GM12878 (cell line): ENCODE data around the gene CD101. TPM values are rescaled to one million over a fixed set of nuclear protein-coding genes. Genes with fewer than 3 reads are reported as not detected.

Source experiments
- ATAC-seq: fragments of 200-7000 bp; cut with Tn5 transposase; 3 replicates; pipeline ENCODE4 v1.9.1; 2020; ENCODE audit warnings: mild to moderate bottlenecking, moderate library complexity
- BruUV-seq: library from RNA; stranded (reverse); fragments of 400-500 nt; replicated peaks from 2 replicates; lab custom pipeline; 2021; lab: Mats Ljungman, UMichigan
- CTCF ChIA-PET: fragments of 300-600 bp; sonication (Branson Sonifier 250); formaldehyde crosslinking; extraction: SDS; loops from one replicate; lab custom pipeline; 2021; ENCODE audit warnings: inconsistent platforms; lab: Yijun Ruan, JAX
- POLR2A ChIA-PET: fragments of 350-600 bp; formaldehyde crosslinking; extraction: SDS; loops from one replicate; lab custom pipeline; 2021; ENCODE audit warnings: inconsistent platforms; lab: Charles Lee
- RAD21 ChIA-PET: fragments of 300-600 bp; sonication (Branson Sonifier 250); formaldehyde crosslinking; loops from one replicate; lab custom pipeline; 2023; ENCODE audit warnings: antibody characterized with exemption; ENCODE audit not compliant: unreplicated experiment; lab: Charles Lee
- SMC1A ChIA-PET: fragments of 300-600 bp; sonication (Branson Sonifier 250); formaldehyde crosslinking; loops from one replicate; lab custom pipeline; 2023; ENCODE audit not compliant: unreplicated experiment, uncharacterized antibody; lab: Charles Lee
- DNase-seq: peaks from one replicate; pipeline ENCODE4 v3.0.0-alpha.2; 2011; ENCODE audit warnings: low read depth, low spot score
- FAIRE-seq: peaks from 3 replicates; lab custom pipeline; 2011; peaks lifted over from hg19 to GRCh38; lab: Jason Lieb, UNC
- H2AFZ ChIP-seq: 2 replicates; pipeline ENCODE4 v1.6.0; 2011; ENCODE audit warnings: low read depth, low read length, control low read depth; ENCODE audit not compliant: control insufficient read depth
- H3K27ac ChIP-seq: 2 replicates; pipeline ENCODE4 v1.5.1; 2011; ENCODE audit warnings: control low read depth; ENCODE audit not compliant: control insufficient read depth, insufficient read depth
- H3K27me3 ChIP-seq, 2 experiments: replicated peaks in 1 of 2; 2 replicates each; pipeline versions ENCODE4 v1.6.0 to v1.6.1; 2011; ENCODE audit warnings: low read length in 1 of 2; ENCODE audit not compliant: control insufficient read depth in 2 of 2, insufficient read depth in 2 of 2
- H3K36me3 ChIP-seq, 2 experiments: 2 replicates each; pipeline ENCODE4 v1.5.1; 2011; ENCODE audit warnings: low read length in 1 of 2; ENCODE audit not compliant: control insufficient read depth in 2 of 2, insufficient read depth in 2 of 2
- H3K4me1 ChIP-seq: 2 replicates; pipeline ENCODE4 v1.6.1; 2011; ENCODE audit warnings: mild to moderate bottlenecking, low read length, moderate library complexity, mixed read lengths; ENCODE audit not compliant: control insufficient read depth, insufficient read depth
- H3K4me2 ChIP-seq: 2 replicates; pipeline ENCODE4 v1.6.0; 2011; ENCODE audit warnings: control low read depth; ENCODE audit not compliant: control insufficient read depth, insufficient read depth
- H3K4me3 ChIP-seq: fragments of 200-600 bp; sonication (generic); 2 replicates; pipeline ENCODE4 v1.5.1; 2016
- H3K79me2 ChIP-seq: 2 replicates; pipeline ENCODE4 v1.6.0; 2011; ENCODE audit warnings: low read length; ENCODE audit not compliant: control insufficient read depth, insufficient read depth
- H3K9ac ChIP-seq: 2 replicates; pipeline ENCODE4 v1.8.0; 2011; ENCODE audit warnings: low read length, control low read depth, mixed read lengths; ENCODE audit not compliant: control insufficient read depth, insufficient read depth
- H3K9me3 ChIP-seq: replicated peaks from 3 replicates; pipeline ENCODE4 v1.5.1; 2011; ENCODE audit warnings: mild to moderate bottlenecking, low read length; ENCODE audit not compliant: control insufficient read depth, insufficient read depth
- H4K20me1 ChIP-seq: 2 replicates; pipeline ENCODE4 v1.6.0; 2011; ENCODE audit not compliant: control insufficient read depth, insufficient read depth
- CHD1 ChIP-seq: IDR thresholded peaks from 2 replicates; pipeline ENCODE4 v1.6.1; 2012; ENCODE audit warnings: low read depth, low read length, improper control_type of control experiment
- CREM ChIP-seq: IDR thresholded peaks from 2 replicates; pipeline ENCODE4 v1.6.1; 2014; ENCODE audit warnings: antibody characterized with exemption, low read depth
- IKZF2 ChIP-seq, 2 experiments: fragments of 450-650 bp; IDR thresholded peaks; 2 replicates each; pipeline ENCODE4 v1.6.1; 2017; ENCODE audit warnings: mild to moderate bottlenecking in 2 of 2, moderate library complexity in 2 of 2
- IRF3 ChIP-seq: fragments of 450-650 bp; IDR thresholded peaks from 2 replicates; pipeline ENCODE4 v1.6.1; 2014; ENCODE audit warnings: mild to moderate bottlenecking
- IRF4 ChIP-seq: IDR thresholded peaks from 2 replicates; pipeline ENCODE4 v1.6.1; 2011; ENCODE audit warnings: low read depth, low read length
- KLF5 ChIP-seq: fragments of 450-650 bp; IDR thresholded peaks from 2 replicates; pipeline ENCODE4 v1.6.1; 2014; ENCODE audit warnings: mild to moderate bottlenecking; ENCODE audit not compliant: partially characterized antibody
- LARP7 ChIP-seq: fragments of 450-650 bp; IDR thresholded peaks from 2 replicates; pipeline ENCODE4 v1.6.1; 2017; ENCODE audit warnings: mild to moderate bottlenecking
- MEF2B ChIP-seq: fragments of 450-650 bp; IDR thresholded peaks from 2 replicates; pipeline ENCODE4 v1.6.1; 2018; ENCODE audit warnings: mild to moderate bottlenecking, moderate library complexity; ENCODE audit not compliant: partially characterized antibody, poor library complexity, severe bottlenecking
- WGBS: methylation state at CpG from one replicate; pipeline ENCODE4 v1.1.6; 2016; ENCODE audit warnings: low lambda C conversion rate; ENCODE audit not compliant: insufficient replicate concordance, insufficient coverage; ENCODE audit errors: missing lambda C conversion rate; 5-methylcytosine and 5-hydroxymethylcytosine counted together
- in situ Hi-C: fragments of 300-500 bp; cut with MboI; formaldehyde crosslinking; loops from 9 replicates; pipeline ENCODE4 v1.14.3; 2018; ENCODE audit warnings: mixed read lengths
- intact Hi-C: fragments of 100-400 bp; cut with micrococcal nuclease; formaldehyde crosslinking; loops from one replicate; pipeline ENCODE4 v1.14.2; 2022; ENCODE audit not compliant: unreplicated experiment
- polyA plus RNA-seq, 11 experiments: library from polyadenylated mRNA; depleted of rRNA in 4 of 11; unstranded in 6 of 11; stranded (reverse) in 5 of 11; fragments of >200 nt; fragmentation: Nextera tagmentation in 4 of 11; fragmentation: Illumina TruSeq in 1 of 11; extraction: Ambion mirVana in 4 of 11; extraction: Trizol in 1 of 11; gene quantifications; 1 replicate in 1 of 11; 2 replicates in 10 of 11; pipeline versions ENCODE4 v1.2.1 to v1.2.3, GENCODE V29; 2011 to 2016; ENCODE audit warnings: inconsistent platforms in 2 of 11, missing spikeins in 2 of 11, low read depth in 1 of 11
- total RNA-seq, 4 experiments: library from RNA; depleted of rRNA in 3 of 4; stranded (reverse); fragments of >200 nt in 3 of 4; fragmentation: Illumina TruSeq in 1 of 4; extraction: Trizol in 1 of 4; gene quantifications; 2 replicates each; pipeline versions ENCODE4 v1.2.1 to v1.2.3, GENCODE V29; 2013 to 2021
- TF ChIP-seq, protein P1 (sequence below): fragments of 450-650 bp; IDR thresholded peaks from 2 replicates; pipeline ENCODE4 v1.6.1; 2016; ENCODE audit warnings: mild to moderate bottlenecking
- TF ChIP-seq, protein P2 (sequence below): IDR thresholded peaks from 2 replicates; pipeline ENCODE4 v1.6.1; 2012; ENCODE audit warnings: low read length, inconsistent platforms
- TF ChIP-seq, protein P3 (sequence below): fragments of 450-650 bp; IDR thresholded peaks from 2 replicates; pipeline ENCODE4 v1.6.1; 2017; ENCODE audit warnings: mild to moderate bottlenecking, moderate library complexity

Gene CD101
- total and polyA plus RNA-seq, 10 of the 15 experiments (the other 5 are each of a cell fraction or from before 2014, with no cell fraction given) = 0.56 to 7.9 (median 2.9) TPM

DNA sequence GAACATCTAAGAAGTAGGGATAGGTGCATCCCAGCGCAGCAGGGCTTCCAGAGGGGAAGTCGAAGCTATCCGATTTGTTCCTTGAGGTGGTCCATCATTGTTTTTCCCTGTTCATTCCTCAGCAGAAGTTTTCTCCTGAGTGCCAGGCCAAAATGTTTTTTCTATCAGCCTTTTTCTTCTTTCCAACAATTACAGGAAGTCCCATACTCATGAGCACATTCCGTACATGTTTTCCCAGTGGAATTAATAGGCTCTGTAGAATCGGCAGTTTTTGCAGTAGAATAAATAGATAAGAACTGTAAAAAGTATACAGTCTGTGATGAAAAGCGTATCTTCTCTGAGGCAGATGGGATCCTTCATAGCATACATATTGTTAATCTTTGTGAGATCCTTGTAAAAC lies 24.8 kb downstream of the CD101 start:
- ChIA-PET POLR2A (no interaction called here), CTCF (no interaction called here)

GRCh38 chr1:117029685-117030084 lies 28.1 kb downstream of the CD101 start:
- no peaks in the 10 kb centered on the region for H3K79me2 ChIP-seq
- ChIA-PET SMC1A (interaction anchor here (1.0 to 1.5 kb wide), 2 partner anchors 23 to 29 kb away, joined by 3 to 5 read pairs; partner anchors contain the start of gene CD101), CTCF (no interaction called here), RAD21 (no interaction called here), POLR2A (no interaction called here)
- intact Hi-C loops = loop anchor here (2.0 kb wide), 1 partner anchor 21 kb away; no protein-coding TSS in a partner anchor
- no peak overlapping the region for H3K4me2 ChIP-seq
- no peaks in the 10 kb centered on the region for H4K20me1 ChIP-seq
- in situ Hi-C loops = no loop called here
- no peaks in the 10 kb centered on the region for H3K4me1 ChIP-seq
- H2AFZ ChIP-seq = no peak overlapping the region
- H3K36me3 ChIP-seq = no peaks in the 10 kb centered on the region
- H3K9ac ChIP-seq = no peak overlapping the region
- ATAC-seq = no peak
- WGBS = 94% methylated on average over 1 of the region's 1 CpG
- no peaks in the 10 kb centered on the region for H3K9me3 ChIP-seq
- H3K27me3 ChIP-seq = no peaks in the 10 kb centered on the region
- no peak for DNase-seq
- H3K27ac ChIP-seq = no peak overlapping the region
- no peak for FAIRE-seq
- BruUV-seq = no TSS peak
- H3K4me3 ChIP-seq = no peak overlapping the region
- TF ChIP-seq, protein P1, sequence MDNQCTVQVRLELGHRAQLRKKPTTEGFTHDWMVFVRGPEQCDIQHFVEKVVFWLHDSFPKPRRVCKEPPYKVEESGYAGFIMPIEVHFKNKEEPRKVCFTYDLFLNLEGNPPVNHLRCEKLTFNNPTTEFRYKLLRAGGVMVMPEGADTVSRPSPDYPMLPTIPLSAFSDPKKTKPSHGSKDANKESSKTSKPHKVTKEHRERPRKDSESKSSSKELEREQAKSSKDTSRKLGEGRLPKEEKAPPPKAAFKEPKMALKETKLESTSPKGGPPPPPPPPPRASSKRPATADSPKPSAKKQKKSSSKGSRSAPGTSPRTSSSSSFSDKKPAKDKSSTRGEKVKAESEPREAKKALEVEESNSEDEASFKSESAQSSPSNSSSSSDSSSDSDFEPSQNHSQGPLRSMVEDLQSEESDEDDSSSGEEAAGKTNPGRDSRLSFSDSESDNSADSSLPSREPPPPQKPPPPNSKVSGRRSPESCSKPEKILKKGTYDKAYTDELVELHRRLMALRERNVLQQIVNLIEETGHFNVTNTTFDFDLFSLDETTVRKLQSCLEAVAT = no peak
- no peak for TF ChIP-seq MEF2B
- TF ChIP-seq, protein P2, sequence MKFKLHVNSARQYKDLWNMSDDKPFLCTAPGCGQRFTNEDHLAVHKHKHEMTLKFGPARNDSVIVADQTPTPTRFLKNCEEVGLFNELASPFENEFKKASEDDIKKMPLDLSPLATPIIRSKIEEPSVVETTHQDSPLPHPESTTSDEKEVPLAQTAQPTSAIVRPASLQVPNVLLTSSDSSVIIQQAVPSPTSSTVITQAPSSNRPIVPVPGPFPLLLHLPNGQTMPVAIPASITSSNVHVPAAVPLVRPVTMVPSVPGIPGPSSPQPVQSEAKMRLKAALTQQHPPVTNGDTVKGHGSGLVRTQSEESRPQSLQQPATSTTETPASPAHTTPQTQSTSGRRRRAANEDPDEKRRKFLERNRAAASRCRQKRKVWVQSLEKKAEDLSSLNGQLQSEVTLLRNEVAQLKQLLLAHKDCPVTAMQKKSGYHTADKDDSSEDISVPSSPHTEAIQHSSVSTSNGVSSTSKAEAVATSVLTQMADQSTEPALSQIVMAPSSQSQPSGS = no peak
- TF ChIP-seq IRF3 = no peak
- no peak for TF ChIP-seq CREM
- no peak for TF ChIP-seq IKZF2 (IDR thresholded peaks at IDR 0.05)
- TF ChIP-seq, protein P3, sequence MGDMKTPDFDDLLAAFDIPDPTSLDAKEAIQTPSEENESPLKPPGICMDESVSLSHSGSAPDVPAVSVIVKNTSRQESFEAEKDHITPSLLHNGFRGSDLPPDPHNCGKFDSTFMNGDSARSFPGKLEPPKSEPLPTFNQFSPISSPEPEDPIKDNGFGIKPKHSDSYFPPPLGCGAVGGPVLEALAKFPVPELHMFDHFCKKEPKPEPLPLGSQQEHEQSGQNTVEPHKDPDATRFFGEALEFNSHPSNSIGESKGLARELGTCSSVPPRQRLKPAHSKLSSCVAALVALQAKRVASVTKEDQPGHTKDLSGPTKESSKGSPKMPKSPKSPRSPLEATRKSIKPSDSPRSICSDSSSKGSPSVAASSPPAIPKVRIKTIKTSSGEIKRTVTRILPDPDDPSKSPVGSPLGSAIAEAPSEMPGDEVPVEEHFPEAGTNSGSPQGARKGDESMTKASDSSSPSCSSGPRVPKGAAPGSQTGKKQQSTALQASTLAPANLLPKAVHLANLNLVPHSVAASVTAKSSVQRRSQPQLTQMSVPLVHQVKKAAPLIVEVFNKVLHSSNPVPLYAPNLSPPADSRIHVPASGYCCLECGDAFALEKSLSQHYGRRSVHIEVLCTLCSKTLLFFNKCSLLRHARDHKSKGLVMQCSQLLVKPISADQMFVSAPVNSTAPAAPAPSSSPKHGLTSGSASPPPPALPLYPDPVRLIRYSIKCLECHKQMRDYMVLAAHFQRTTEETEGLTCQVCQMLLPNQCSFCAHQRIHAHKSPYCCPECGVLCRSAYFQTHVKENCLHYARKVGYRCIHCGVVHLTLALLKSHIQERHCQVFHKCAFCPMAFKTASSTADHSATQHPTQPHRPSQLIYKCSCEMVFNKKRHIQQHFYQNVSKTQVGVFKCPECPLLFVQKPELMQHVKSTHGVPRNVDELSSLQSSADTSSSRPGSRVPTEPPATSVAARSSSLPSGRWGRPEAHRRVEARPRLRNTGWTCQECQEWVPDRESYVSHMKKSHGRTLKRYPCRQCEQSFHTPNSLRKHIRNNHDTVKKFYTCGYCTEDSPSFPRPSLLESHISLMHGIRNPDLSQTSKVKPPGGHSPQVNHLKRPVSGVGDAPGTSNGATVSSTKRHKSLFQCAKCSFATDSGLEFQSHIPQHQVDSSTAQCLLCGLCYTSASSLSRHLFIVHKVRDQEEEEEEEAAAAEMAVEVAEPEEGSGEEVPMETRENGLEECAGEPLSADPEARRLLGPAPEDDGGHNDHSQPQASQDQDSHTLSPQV = no peak

More for the DNA sequence above, 24.8 kb downstream of the CD101 start:
- ChIA-PET SMC1A (interaction anchor here (0.9 to 1.3 kb wide), 4 partner anchors 11 to 287 kb away, joined by 3 read pairs; no protein-coding TSS in a partner anchor), RAD21 (no interaction called here)
- Histone ChIP-seq H3K9me3 (no peaks in the 10 kb centered on the region), H3K4me2 (no peak overlapping the region), H3K4me1 (no peaks in the 10 kb centered on the region), H3K36me3 (no peaks in the 10 kb centered on the region), H3K27me3 (no peaks in the 10 kb centered on the region), H3K27ac (no peak overlapping the region), H3K9ac (no peak overlapping the region), H3K4me3 (no peak overlapping the region), H2AFZ (no peak overlapping the region), H4K20me1 (no peaks in the 10 kb centered on the region), H3K79me2 (no peaks in the 10 kb centered on the region)
- FAIRE-seq = no peak
- 56% methylated on average over 6 of the region's 6 CpGs for WGBS
- BruUV-seq = no TSS peak
- DNase-seq = no peak
- intact Hi-C loops = no loop called here
- in situ Hi-C loops = no loop called here
- TF ChIP-seq CHD1 (no peak), IRF4 (no peak), KLF5 (no peak), LARP7 (no peak)
- ATAC-seq = no peak
